K562 (cell line): ENCODE data around the gene SRGN.

Source experiments
- IFI16 ChIP-seq: fragments of 250-450 bp; sonication (Bioruptor Pico); IDR thresholded peaks from 2 replicates; pipeline ENCODE4 v2.1.2; 2022; ENCODE audit warnings: mild to moderate bottlenecking, inconsistent platforms
- PCBP2 ChIP-seq: fragments of 200-400 bp; formaldehyde crosslinking; IDR thresholded peaks from 2 replicates; pipeline ENCODE4 v1.6.1; 2018; ENCODE audit warnings: low read length, low read depth, mild to moderate bottlenecking, moderate library complexity; ENCODE audit not compliant: poor library complexity, severe bottlenecking
- STAT5A ChIP-seq: IDR thresholded peaks from 2 replicates; pipeline ENCODE4 v1.6.1; 2012; ENCODE audit warnings: low read length, inconsistent platforms, borderline replicate concordance
- USF2 ChIP-seq: sonication (generic); formaldehyde crosslinking; IDR thresholded peaks from 2 replicates; pipeline ENCODE4 v1.5.0; 2020; ENCODE audit warnings: missing genetic modification reagents
- ZNF232 ChIP-seq: sonication (generic); formaldehyde crosslinking; IDR thresholded peaks from 2 replicates; pipeline ENCODE4 v1.8.0; 2022; ENCODE audit warnings: mild to moderate bottlenecking, missing genetic modification reagents

- TF ChIP-seq ZNF232 (CRISPR knock-in tag) (no peak), PCBP2 (no peak), USF2 (CRISPR knock-in tag) (no peak), IFI16 (CRISPR knock-in tag) (no peak), STAT5A (no peak)
These were observed 8.1 kb downstream of the SRGN start for GRCh38 chr10:69096045-69096444.
